ENCODE measurements around the gene PLAAT2.
"Not testable (repeated sequence)": the region's sequence is repeated elsewhere in the genome, so short reads cannot be mapped to it uniquely, and the experiment has no call there.

Gene PLAAT2

GRCh38 chr11:63547061-63547460 is 16.1 kb downstream of the PLAAT2 start:
- DNase-seq, result no peak

GRCh38 chr11:63543711-63544110 is 19.5 kb downstream of the PLAAT2 start:
- no peak for DNase-seq

- not testable (repeated sequence) for DNase-seq
Observed at GRCh38 chr11:63542506-63542905, 20.7 kb downstream of the PLAAT2 start.

GRCh38 chr11:63537293-63538101 is 25.7 kb downstream of the PLAAT2 start:
- DNase-seq, result no peak

DNA sequence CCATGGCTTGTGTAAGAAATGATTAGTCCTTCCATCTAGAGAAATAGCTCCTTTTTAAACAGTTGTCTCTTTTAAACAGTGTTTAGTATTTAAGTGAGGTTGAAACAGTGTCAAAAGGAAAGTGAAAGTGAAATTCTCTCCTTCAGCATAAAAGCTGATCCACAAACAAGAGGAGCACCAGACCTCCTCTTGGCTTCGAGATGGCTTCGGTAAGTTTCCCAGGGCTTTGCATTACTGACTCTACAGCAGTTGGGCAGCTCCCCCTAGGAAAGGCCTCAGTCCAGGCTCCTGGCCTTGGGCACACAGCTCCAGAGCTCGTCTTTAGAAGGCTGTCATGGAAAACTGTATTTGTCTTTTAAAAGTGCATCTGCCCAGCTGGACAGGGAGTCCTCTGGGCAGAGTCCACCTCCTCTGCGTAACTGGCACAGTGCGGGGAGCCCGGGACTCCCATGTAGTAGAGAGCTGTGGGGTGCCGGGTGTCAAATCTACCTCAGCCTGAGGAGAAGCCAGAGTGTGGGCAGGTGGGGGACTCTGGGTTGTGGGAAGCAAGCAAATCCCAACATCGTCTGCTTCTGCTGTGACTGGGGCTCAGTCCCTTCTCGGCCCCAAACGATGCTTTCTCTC is 26.4 kb downstream of the PLAAT2 start, which contains the start of gene PLAAT4:
TSS of gene PLAAT4 (plus strand) at position 140 of the 624 bp plus-strand sequence. CDS start at position 201, 61 bp downstream.
- no peak for DNase-seq

GRCh38 chr11:63535734-63536133 is 27.4 kb downstream of the PLAAT2 start:
- DNase-seq, result no peak

GRCh38 chr11:63534895-63535461 is 28.2 kb downstream of the PLAAT2 start:
- no peak for DNase-seq

DNA sequence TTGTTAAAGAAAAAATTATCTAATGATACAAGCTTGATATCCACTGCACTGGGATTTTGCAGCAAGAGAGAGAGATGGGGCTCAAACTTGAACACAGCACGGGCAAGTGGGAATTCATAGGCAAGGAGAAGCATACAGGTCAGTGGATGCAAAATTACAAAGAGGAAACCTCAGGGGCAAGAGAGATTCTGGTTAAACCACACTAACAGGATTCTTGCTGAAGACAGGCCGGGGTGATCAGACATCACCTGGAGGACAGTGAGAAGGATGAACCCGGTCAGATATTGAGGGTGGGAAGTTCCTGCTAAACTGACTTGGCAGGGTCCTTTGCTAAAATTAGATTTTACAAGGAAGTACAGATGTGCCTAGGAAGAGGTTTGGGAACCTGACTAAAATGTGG is 29.1 kb downstream of the PLAAT2 start:
- DNase-seq, result no peak

DNA sequence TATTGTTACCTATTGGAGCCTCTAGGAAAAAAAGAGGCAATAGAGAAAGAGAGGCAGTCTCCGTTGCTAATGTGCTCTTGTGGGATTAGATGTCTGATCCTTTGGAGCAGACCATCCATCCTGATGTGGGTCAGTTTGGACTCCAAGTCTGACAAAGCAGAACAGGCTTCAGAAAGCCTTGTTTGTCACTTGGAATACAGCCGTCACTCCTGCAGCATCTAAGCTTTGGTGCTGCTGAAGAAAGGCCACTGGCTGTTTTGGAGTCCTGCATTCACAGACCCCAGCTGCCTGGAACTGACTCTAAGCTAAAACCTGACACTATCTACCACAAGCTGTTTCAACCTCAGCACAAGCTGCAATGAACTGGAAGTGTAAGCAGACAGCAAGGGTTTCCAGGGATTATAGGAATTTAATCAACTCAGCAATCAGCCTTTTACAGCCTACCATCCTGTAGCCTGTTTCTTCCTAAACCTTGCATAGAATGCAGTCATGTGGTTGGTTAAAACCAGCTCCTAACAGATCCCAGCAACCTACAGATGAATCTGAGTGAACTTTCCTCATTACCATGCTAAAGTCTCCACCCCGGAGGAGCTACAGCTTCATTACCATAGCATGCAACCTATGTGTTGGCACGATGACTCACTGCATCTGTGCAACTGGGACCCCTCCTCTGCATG is 30.2 kb downstream of the PLAAT2 start:
- DNase-seq, result no peak

GRCh38 chr11:63532117-63532516 is 31.1 kb downstream of the PLAAT2 start:
- DNase-seq, result no peak

DNA sequence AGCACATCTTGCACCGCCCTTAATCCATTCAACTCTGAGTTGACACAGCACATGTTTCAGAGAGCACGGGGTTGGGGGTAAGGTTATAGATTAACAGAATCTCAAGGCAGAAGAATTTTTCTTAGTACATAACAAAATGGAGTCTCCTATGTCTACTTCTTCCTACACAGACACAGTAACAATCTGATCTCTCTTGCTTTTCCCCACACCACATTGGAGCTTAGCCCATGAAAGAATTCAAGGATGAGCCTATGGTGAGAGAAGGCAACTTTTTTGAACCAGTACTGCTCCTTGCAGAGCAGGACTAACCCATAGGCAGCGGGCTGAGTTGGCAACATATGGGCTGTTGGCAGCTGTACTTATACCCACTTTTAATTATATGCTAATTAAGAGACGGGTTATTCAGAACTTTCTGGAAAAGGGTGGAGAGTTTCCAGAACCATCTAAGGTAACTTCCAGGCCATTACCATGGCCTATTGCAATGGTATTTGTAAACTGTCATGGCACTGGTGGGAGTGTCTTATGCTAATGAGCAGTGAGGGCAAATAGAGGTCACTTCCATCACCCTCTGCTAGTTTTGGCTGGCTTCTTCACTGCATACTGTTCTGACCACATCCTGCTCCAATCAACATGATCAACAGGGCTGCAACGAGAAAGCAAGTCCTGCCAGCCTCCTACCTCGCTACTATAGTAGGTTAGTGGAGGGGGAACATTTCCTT is 31.9 kb downstream of the PLAAT2 start:
- DNase-seq, result not testable (repeated sequence)

DNA sequence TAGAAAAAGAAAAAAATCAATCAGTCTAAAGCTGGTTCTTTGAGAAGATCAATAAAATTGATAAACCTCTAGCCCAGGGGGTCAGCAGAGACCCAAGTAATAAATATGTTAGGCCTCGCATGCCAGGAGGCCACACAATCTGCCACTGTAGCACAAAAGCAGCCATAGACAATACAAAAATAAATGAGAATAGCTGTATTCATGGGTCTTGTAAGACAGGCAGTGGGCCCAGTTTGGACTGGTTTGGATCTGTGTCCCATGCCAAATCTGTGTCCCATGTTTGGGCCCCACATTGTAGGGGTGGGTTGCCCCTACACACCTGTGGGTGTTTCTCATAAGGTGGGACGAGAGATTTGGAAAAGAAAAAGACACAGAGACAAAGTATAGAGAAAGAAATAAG is 33.2 kb downstream of the PLAAT2 start:
- no peak for DNase-seq

GRCh38 chr11:63529373-63529772 is 33.8 kb downstream of the PLAAT2 start:
- DNase-seq, result not testable (repeated sequence)

DNA sequence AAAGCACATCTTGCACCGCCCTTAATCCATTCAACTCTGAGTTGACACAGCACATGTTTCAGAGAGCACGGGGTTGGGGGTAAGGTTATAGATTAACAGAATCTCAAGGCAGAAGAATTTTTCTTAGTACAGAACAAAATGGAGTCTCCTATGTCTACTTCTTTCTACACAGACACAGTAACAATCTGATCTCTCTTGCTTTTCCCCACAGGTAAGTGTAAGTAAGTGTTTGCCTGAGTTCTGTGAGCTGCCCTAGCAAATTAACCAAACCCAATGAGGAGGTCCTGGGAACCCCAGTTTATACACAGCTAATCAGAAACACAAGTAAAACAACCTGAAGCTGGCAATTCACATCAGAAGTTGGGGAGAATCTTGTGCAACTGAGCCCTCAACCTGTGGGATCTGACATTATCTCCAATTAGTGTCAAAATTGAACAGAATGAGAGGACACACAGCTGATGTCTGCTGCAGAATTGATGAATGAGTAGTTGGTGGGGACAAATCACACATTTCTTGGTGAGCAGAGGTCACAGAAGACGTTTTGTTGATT is 34.4 kb downstream of the PLAAT2 start:
- DNase-seq, result not testable (repeated sequence)

DNA sequence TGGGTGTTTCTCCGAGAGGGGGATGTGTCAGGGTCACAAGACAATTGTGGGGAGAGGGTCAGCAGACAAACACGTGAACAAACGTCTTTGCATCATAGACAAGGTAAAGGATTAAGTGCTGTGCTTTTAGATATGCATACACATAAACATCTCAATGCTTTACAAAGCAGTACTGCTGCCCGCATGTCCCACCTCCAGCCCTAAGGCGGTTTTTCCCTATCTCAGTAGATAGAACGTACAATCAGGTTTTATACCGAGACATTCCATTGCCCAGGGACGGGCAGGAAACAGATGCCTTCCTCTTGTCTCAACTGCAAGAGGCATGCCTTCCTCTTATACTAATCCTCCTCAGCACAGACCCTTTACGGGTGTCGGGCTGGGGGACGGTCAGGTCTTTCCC is 35.0 kb downstream of the PLAAT2 start:
- not testable (repeated sequence) for DNase-seq

- DNase-seq, result no peak
Observed at GRCh38 chr11:63527667-63528066, 35.5 kb downstream of the PLAAT2 start.

- no peak for DNase-seq
Observed at GRCh38 chr11:63523151-63523550, 40.0 kb downstream of the PLAAT2 start.

- no peak for DNase-seq
Observed at GRCh38 chr11:63521896-63522295, 41.3 kb downstream of the PLAAT2 start.

GRCh38 chr11:63520606-63521170 is 42.5 kb downstream of the PLAAT2 start:
- DNase-seq, result no peak

DNA sequence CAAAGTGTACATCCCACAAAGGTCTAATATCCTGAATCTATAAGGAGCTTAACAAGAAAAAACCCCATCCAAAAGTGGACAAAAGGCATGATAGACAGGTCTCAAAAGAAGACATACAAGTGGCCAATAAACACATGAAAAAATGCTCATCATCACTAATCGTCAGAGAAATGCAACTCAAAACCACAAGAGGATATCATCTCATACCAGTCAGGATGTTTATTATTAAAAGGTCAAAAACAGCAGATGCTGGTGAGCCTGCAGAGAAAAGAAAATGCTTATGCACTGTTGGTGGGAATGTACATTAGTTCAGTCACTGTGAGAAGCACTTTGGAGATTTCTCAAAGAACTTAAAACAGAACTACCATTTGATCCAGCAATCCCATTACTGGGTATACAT is 44.6 kb downstream of the PLAAT2 start:
- no peak for DNase-seq

DNA sequence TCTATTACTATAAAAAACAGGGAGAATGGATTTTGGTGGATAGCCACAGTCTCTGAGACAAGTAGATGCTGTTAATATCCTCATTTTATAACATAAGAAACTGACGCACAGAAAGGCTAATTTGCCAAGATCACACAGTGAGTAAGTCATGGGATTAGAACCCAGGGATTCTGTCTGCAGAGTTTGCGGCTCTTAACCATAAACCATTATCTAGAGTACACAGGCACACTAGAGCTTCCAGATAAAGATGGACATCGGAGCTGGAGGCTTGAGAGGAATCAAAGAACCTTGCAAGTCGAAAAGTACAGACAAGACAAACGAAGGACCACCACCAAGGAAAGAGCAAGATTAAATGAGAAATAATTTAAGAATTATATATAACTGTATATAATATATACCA is 46.0 kb downstream of the PLAAT2 start:
- DNase-seq, result no peak

DNA sequence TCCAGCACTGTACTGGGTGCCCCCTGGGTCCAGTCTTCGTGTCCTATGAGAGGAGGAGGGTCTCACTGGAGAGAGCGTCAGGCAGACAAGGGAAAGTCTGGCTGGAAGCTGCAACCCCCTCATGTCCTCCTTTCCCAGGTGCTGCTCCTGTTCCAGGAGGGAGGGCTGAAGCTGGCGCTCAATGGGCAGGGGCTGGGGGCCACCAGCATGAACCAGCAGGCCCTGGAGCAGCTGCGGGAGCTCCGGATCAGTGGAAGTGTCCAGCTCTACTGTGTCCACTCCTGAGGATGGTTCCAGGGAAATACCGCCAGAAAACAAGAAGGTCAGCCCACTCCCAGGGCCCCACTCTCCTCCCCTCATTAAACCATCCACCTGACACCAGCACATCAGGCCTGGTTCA is 47.1 kb downstream of the PLAAT2 start:
- DNase-seq, result no peak
